IPS-15b (cell line): ENCODE data around the gene ANKK1.

ENCODE experiments used
- H3K27me3 ChIP-seq: one replicate; pipeline ENCODE4 v1.6.1; 2013; ENCODE audit warnings: low read length; ENCODE audit not compliant: control insufficient read depth, insufficient read depth
- H3K36me3 ChIP-seq: one replicate; pipeline ENCODE4 v1.6.1; 2013; ENCODE audit warnings: low read length; ENCODE audit not compliant: control insufficient read depth, insufficient read depth
- H3K4me1 ChIP-seq: one replicate; pipeline ENCODE4 v1.6.1; 2013; ENCODE audit warnings: mild to moderate bottlenecking, low read length; ENCODE audit not compliant: control insufficient read depth, insufficient read depth
- H3K4me3 ChIP-seq: one replicate; pipeline ENCODE4 v1.5.1; 2013; ENCODE audit warnings: low read depth, low read length
- H3K9ac ChIP-seq: one replicate; pipeline ENCODE4 v1.6.1; 2013; ENCODE audit warnings: low read depth, mild to moderate bottlenecking, low read length
- H3K9me3 ChIP-seq: one replicate; pipeline ENCODE4 v1.6.1; 2013; ENCODE audit warnings: mild to moderate bottlenecking, low read length; ENCODE audit not compliant: control insufficient read depth, insufficient read depth

ANKK1 gene

DNA sequence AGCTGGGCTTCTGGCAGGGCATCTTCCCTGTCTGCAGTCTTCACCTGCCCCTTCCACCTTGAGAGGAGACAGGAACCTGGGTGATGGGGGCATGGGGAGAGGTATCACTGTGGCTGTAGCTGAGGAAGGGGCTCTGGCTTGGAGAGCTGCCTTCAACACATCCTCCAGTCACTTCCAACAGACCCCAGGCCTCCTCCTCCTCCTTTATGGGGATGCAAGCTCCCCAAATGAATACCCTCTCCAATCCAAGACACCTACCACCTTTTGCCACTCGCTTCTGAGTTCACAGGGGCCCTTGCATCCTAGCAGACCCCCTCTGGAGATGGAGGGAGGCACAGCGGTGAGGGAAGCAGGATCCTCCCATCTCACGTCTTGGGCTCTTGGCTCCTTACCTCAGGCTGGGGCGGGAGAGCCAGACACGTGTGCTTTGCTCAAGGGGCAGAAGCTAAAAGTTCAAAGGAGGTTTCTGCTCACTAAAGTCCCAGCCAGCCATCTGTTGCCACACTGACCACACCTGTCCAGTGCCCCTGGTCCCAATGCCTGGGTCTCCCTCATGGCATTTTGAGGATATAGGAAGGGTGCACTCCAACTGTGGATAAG is 13.2 kb downstream of the ANKK1 start:
- H3K27me3 ChIP-seq = no peaks in the 10 kb centered on the region
- H3K36me3 ChIP-seq = no peaks in the 10 kb centered on the region
- no peak overlapping the region for H3K4me3 ChIP-seq
- no peaks in the 10 kb centered on the region for H3K9me3 ChIP-seq
- H3K9ac ChIP-seq = no peak overlapping the region
- no peaks in the 10 kb centered on the region for H3K4me1 ChIP-seq

DNA sequence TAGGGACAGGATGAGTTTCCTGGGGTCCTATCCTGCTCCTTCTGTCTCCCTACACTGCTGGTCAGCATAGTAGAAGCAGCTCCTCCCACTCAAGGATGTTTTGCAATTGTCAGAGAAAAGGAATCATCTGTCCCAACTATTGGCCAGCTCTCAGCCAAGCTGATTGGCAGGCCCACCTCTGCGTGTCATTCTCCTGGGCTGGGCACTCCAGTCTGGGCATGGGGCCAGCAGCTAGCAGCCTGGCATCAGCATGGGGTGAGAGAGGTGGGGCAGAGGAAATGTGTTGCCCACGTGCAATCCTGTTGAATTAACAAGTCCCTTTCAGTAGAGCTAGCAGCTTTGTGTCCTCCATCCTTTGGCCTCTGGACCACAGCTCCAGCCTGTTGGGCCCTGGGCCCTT is 14.1 kb downstream of the ANKK1 start:
- H3K4me1 ChIP-seq = no peaks in the 10 kb centered on the region
- H3K27me3 ChIP-seq = no peaks in the 10 kb centered on the region
- H3K9ac ChIP-seq = no peak overlapping the region
- H3K36me3 ChIP-seq = no peaks in the 10 kb centered on the region
- H3K4me3 ChIP-seq = no peak overlapping the region
- no peaks in the 10 kb centered on the region for H3K9me3 ChIP-seq

- Histone ChIP-seq H3K36me3 (no peaks in the 10 kb centered on the region), H3K27me3 (no peaks in the 10 kb centered on the region), H3K4me3 (no peak overlapping the region), H3K9ac (no peak overlapping the region), H3K4me1 (no peaks in the 10 kb centered on the region), H3K9me3 (no peaks in the 10 kb centered on the region)
Observed at GRCh38 chr11:113404859-113405430, 17.4 kb downstream of the ANKK1 start.

DNA sequence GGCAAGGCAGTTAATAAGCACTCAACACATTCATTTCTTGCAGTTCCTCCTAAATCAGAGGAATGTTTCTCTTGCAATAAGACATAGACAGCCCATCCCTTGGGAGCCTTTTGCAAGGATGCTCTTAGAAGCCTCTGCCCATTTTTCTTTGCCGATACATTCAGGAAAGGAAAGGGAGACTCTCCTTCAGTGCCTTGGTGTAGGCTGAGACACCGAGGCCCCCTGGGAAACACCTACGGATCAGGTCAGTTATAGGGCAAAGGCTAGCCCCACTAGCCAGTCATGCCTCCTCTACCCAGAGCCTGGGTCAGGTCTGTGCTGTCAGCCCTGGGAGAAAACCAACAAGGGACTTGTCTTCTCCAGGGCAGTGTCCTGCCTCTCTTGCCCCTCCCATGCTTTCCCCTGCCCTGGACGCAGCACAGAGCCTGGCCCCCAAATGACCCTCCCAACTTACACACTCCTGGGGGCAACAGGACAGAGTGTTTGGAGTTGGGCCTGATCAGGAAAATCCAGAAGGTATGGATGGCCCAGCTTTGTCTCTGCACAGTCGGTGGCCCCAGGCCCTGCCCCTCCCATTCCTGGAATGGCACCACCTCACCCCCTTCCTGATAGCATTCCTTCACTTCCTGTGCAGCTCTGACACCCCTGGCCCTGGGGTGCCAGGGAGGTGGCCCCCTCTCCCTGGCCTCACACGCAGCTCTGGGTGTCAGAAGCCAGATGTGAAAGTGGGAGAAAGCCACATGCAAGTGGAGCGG is 18.3 kb downstream of the ANKK1 start:
- no peaks in the 10 kb centered on the region for H3K9me3 ChIP-seq
- H3K36me3 ChIP-seq = no peaks in the 10 kb centered on the region
- H3K4me1 ChIP-seq = no peaks in the 10 kb centered on the region
- no peak overlapping the region for H3K4me3 ChIP-seq
- no peaks in the 10 kb centered on the region for H3K27me3 ChIP-seq
- H3K9ac ChIP-seq = no peak overlapping the region

DNA sequence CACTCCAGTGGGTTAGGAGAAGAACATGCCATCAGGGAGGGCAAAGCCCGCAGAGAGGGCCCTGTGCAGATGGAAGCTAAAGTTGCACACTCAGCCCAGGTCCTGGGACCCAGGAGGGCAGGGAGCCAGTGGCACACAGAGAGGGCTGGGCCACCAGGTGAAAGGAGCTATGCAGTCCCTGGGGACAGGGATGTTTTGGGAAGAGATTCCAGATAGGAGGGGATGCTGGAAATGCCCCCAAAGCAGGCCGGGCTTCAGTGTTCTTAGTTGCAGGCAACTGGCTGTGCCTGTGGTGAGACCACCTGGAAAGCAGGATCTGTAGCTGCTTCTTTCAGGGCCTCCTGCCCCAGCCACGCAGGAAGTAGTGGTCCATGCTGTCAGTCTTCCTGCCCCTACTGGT is 19.6 kb downstream of the ANKK1 start:
- H3K9me3 ChIP-seq = no peaks in the 10 kb centered on the region
- H3K9ac ChIP-seq = no peak overlapping the region
- no peak overlapping the region for H3K4me3 ChIP-seq
- no peaks in the 10 kb centered on the region for H3K36me3 ChIP-seq
- H3K4me1 ChIP-seq = no peaks in the 10 kb centered on the region
- no peaks in the 10 kb centered on the region for H3K27me3 ChIP-seq

DNA sequence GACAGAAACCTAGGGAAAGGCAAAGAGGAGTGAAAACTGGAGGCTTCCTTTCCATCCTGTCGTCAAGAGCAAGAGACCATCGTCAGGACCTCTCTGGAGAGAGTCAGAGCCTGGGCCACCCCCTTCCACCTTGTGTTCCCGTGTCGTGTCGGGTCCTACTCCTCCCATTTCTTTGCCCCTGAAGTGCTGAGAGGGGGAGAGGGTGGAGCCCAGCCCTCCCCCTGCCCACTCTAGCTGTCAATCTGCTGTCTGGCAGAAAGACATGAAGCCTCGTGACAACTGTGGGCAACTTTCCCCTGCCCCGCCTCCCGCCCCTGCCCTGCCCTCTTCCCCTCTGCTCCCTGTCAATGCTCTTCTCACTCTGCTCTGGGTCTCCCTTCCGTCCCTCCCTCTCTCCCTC is 20.6 kb downstream of the ANKK1 start:
- Histone ChIP-seq H3K36me3 (no peaks in the 10 kb centered on the region), H3K27me3 (no peaks in the 10 kb centered on the region), H3K4me3 (no peak overlapping the region)

DNA sequence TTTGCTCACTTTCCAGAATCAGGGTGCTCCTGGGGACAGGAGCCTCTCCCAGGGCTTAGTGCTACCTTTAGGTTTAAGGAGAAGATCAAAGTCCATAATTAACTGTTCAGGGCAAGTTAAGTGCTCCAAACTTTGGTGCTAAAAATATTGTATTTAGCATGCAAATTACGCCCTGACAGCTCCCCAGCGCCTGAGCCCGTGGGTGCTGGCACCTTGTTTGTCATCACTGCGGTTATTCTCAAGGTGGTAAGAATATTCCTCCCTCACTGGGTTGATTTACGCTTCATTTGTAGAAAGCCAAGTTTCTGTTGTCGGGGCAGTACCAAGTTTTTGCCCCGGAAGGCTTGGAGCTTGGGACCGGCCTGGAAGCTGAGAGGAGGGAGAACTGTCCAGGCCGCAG is 21.3 kb downstream of the ANKK1 start:
- no peaks in the 10 kb centered on the region for H3K36me3 ChIP-seq
- H3K27me3 ChIP-seq = no peaks in the 10 kb centered on the region
- H3K4me1 ChIP-seq = no peaks in the 10 kb centered on the region
- H3K4me3 ChIP-seq = no peak overlapping the region
- H3K9ac ChIP-seq = no peak overlapping the region
- no peaks in the 10 kb centered on the region for H3K9me3 ChIP-seq

More for the DNA sequence above, 20.6 kb downstream of the ANKK1 start:
- Histone ChIP-seq H3K9ac (no peak overlapping the region), H3K9me3 (no peaks in the 10 kb centered on the region), H3K4me1 (no peaks in the 10 kb centered on the region)

DNA sequence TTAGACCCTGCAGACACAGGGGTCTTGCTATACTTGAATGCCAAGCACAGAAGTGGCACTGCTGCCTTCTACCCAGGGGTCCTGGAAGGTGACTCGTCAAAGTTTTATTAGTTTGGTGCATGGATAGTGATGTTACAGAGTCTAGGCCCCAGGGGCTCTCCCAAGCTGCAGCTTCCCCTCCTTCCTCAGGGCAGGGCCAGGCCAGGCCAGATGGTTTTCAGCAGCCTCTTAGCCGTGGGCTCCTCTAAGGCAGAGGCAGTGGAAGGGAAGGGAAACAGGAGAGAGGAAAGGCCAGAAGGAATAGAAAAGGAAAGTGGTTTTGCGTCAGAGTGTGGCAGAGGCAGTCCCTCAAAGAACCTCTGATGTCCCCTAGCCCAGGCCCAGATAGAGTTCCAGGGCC is 21.9 kb downstream of the ANKK1 start:
- Histone ChIP-seq H3K4me1 (no peaks in the 10 kb centered on the region), H3K9me3 (no peaks in the 10 kb centered on the region), H3K36me3 (no peaks in the 10 kb centered on the region), H3K9ac (no peak overlapping the region), H3K27me3 (no peaks in the 10 kb centered on the region), H3K4me3 (no peak overlapping the region)

DNA sequence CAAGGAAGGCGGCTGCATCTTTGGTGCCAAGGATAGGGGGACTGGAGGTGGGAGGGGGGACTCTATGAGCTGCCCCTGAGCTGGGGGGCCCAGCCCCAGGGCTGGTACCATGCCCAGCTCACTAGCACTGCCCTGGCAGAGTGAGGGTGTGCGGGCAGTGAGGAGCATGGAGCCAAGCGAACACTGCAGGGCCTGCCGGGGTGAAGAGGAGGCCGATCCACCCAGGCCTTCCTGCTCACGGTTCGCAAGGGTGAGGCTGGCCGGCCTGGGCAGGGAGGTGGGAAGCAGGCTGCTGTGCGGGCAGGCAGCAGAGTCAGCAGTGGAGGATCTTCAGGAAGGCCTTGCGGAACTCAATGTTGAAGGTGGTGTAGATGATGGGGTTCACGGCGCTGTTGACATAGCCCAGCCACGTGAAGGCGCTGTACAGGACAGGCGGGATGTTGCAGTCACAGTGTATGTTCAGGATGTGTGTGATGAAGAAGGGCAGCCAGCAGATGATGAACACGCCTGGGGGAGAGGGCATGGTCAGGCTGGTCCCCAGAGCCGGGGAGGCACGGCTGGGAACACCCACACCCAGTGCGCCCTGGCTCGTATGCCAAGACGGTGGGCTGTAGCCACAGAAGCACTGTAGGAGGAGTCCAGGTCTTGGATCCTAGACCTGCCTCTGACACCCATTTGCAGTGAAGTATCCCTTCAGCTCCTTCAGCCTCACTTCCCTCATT is 23.0 kb downstream of the ANKK1 start:
- Histone ChIP-seq H3K9me3 (no peaks in the 10 kb centered on the region), H3K4me1 (no peaks in the 10 kb centered on the region), H3K27me3 (no peaks in the 10 kb centered on the region), H3K4me3 (no peak overlapping the region), H3K36me3 (no peaks in the 10 kb centered on the region), H3K9ac (no peak overlapping the region)

GRCh38 chr11:113411536-113411935 is 24.0 kb downstream of the ANKK1 start:
- no peak overlapping the region for H3K4me3 ChIP-seq
- H3K36me3 ChIP-seq = no peaks in the 10 kb centered on the region
- no peak overlapping the region for H3K9ac ChIP-seq
- H3K9me3 ChIP-seq = no peaks in the 10 kb centered on the region
- H3K27me3 ChIP-seq = no peaks in the 10 kb centered on the region
- no peaks in the 10 kb centered on the region for H3K4me1 ChIP-seq

DNA sequence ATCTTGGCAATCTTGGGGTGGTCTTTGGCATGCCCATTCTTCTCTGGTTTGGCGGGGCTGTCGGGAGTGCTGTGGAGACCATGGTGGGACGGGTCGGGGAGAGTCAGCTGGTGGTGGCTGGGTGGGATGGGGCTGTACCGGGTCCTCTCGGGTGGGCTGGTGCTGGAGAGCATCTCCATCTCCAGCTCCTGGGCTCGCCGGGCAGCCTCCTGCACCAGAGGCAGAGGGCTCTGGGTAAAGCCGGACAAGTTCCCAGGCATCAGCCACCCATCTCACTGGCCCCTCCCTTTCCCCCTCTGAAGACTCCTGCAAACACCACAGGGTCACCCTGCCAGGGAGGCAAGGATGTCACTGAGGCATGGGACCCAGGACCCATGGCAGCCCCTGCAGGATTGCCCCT is 25.1 kb downstream of the ANKK1 start:
- Histone ChIP-seq H3K9ac (no peak overlapping the region), H3K9me3 (no peaks in the 10 kb centered on the region)

More for the DNA sequence above, 25.1 kb downstream of the ANKK1 start:
- H3K4me1 ChIP-seq = no peaks in the 10 kb centered on the region
- no peaks in the 10 kb centered on the region for H3K27me3 ChIP-seq
- H3K4me3 ChIP-seq = no peak overlapping the region
- H3K36me3 ChIP-seq = no peaks in the 10 kb centered on the region
